ENCODE data around the gene CRIP2.

DNA sequence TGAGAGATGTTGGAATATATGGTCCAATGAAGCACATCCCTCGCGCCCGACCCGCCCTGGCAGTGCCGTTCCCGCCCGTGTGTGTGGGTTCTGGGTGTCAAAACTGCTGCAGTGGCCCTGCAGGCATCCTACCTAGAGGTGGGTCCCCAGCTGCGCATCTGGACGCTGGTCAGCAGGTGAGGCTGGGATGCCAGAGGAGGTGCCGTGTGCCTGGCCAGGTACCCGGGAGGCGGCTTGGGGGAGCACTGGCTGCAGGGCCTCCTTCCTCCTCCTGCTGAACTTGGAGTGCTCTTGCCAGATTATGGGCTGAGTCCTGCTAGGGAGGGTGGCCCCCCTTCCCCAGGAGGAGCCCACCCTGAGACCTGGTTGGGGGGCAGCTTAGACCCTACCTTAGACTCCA lies 49.8 kb upstream of the CRIP2 start:
- TF ChIP-seq, protein P1, sequence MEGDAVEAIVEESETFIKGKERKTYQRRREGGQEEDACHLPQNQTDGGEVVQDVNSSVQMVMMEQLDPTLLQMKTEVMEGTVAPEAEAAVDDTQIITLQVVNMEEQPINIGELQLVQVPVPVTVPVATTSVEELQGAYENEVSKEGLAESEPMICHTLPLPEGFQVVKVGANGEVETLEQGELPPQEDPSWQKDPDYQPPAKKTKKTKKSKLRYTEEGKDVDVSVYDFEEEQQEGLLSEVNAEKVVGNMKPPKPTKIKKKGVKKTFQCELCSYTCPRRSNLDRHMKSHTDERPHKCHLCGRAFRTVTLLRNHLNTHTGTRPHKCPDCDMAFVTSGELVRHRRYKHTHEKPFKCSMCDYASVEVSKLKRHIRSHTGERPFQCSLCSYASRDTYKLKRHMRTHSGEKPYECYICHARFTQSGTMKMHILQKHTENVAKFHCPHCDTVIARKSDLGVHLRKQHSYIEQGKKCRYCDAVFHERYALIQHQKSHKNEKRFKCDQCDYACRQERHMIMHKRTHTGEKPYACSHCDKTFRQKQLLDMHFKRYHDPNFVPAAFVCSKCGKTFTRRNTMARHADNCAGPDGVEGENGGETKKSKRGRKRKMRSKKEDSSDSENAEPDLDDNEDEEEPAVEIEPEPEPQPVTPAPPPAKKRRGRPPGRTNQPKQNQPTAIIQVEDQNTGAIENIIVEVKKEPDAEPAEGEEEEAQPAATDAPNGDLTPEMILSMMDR (IDR thresholded peaks at IDR 0.05; ENCODE audit: insufficient read depth, low read depth, low read length), result no peak
- TF ChIP-seq EZH2 (IDR thresholded peaks at IDR 0.05; ENCODE audit: insufficient read depth, low read length), result no peak
